Keratinocyte (primary cell): ENCODE results near the gene FAT2. TPM values are rescaled to one million over a fixed set of nuclear protein-coding genes. Genes with fewer than 3 reads are reported as not detected.

Experiments used
- DNase-seq: peaks from one replicate; pipeline ENCODE4 v3.0.0-alpha.2; 2011; ENCODE audit warnings: low read depth, missing footprints, low spot score
- FAIRE-seq: peaks from 2 replicates; lab custom pipeline; 2011; peaks lifted over from hg19 to GRCh38; lab: Jason Lieb, UNC
- H2AFZ ChIP-seq: 2 replicates; pipeline ENCODE4 v1.6.0; 2012; ENCODE audit warnings: low read length, control low read depth, inconsistent platforms; ENCODE audit not compliant: control insufficient read depth
- H3K27ac ChIP-seq: 2 replicates; pipeline ENCODE4 v1.5.1; 2011; ENCODE audit warnings: low read length; ENCODE audit not compliant: control insufficient read depth, insufficient read depth
- H3K27me3 ChIP-seq: 3 replicates; pipeline ENCODE4 v1.6.0; 2011; ENCODE audit warnings: low read length; ENCODE audit not compliant: control insufficient read depth, insufficient read depth; ENCODE audit errors: extremely low read depth
- H3K36me3 ChIP-seq, 2 experiments: 2 replicates in 1 of 2; 3 replicates in 1 of 2; pipeline ENCODE4 v1.5.1; 2011; ENCODE audit warnings: low read length in 2 of 2, mild to moderate bottlenecking in 1 of 2; ENCODE audit not compliant: control insufficient read depth in 2 of 2, insufficient read depth in 2 of 2; ENCODE audit errors: extremely low read depth in 1 of 2
- H3K4me1 ChIP-seq: 3 replicates; pipeline ENCODE4 v1.5.1; 2011; ENCODE audit warnings: low read length; ENCODE audit not compliant: control insufficient read depth, insufficient read depth; ENCODE audit errors: extremely low read depth
- H3K4me2 ChIP-seq: 3 replicates; pipeline ENCODE4 v1.6.0; 2011; ENCODE audit warnings: low read depth, low read length; ENCODE audit not compliant: control insufficient read depth, insufficient read depth; ENCODE audit errors: extremely low read depth
- H3K4me3 ChIP-seq, 3 experiments: fragments of 200-600 bp in 1 of 3; sonication (generic) in 1 of 3; 2 replicates in 2 of 3; 3 replicates in 1 of 3; pipeline ENCODE4 v1.5.1; 2011 to 2016; ENCODE audit warnings: low read length in 3 of 3, mild to moderate bottlenecking in 3 of 3, control low read depth in 2 of 3, inconsistent platforms in 1 of 3, low read depth in 1 of 3, mixed read lengths in 1 of 3, mixed run types in 1 of 3, moderate library complexity in 1 of 3; ENCODE audit not compliant: control insufficient read depth in 2 of 3, insufficient read depth in 2 of 3; ENCODE audit errors: extremely low read depth in 1 of 3
- H3K79me2 ChIP-seq: 2 replicates; pipeline ENCODE4 v1.6.0; 2012; ENCODE audit warnings: low read length; ENCODE audit not compliant: control insufficient read depth, insufficient read depth
- H3K9ac ChIP-seq: 3 replicates; pipeline ENCODE4 v1.6.0; 2011; ENCODE audit warnings: low read length; ENCODE audit not compliant: control insufficient read depth, insufficient read depth; ENCODE audit errors: extremely low read depth
- H3K9me1 ChIP-seq: 3 replicates; pipeline ENCODE4 v1.6.0; 2011; ENCODE audit warnings: low read length; ENCODE audit not compliant: control insufficient read depth, insufficient read depth; ENCODE audit errors: extremely low read depth
- H3K9me3 ChIP-seq: 2 replicates; pipeline ENCODE4 v1.5.1; 2012; ENCODE audit warnings: low read depth, low read length; ENCODE audit not compliant: control insufficient read depth
- H4K20me1 ChIP-seq: 3 replicates; pipeline ENCODE4 v1.6.0; 2011; ENCODE audit warnings: low read length; ENCODE audit not compliant: control insufficient read depth, insufficient read depth; ENCODE audit errors: extremely low read depth
- CTCF ChIP-seq, 3 experiments: IDR thresholded peaks in 1 of 3; conservative IDR thresholded peaks in 1 of 3; optimal IDR thresholded peaks in 1 of 3; 2 replicates in 2 of 3; 3 replicates in 1 of 3; pipeline versions ENCODE3 to v1.5.1; 2011; ENCODE audit warnings: low read length in 3 of 3, mild to moderate bottlenecking in 3 of 3, moderate library complexity in 2 of 3, control low read depth in 1 of 3, inconsistent platforms in 1 of 3; ENCODE audit not compliant: insufficient read depth in 2 of 3; ENCODE audit errors: extremely low read depth in 1 of 3
- EZH2 ChIP-seq: IDR thresholded peaks from one replicate; pipeline ENCODE4 v1.6.1; 2012; ENCODE audit warnings: inconsistent platforms, mild to moderate bottlenecking, low read length, moderate library complexity
- dilution Hi-C: fragments of 300-500 bp; cut with MboI; formaldehyde crosslinking; loops from one replicate; pipeline ENCODE4 v1.7.0; 2020; ENCODE audit warnings: low sequenced_read_pairs; ENCODE audit not compliant: extremely low pct_ligation_motif_present
- polyA plus RNA-seq, 5 experiments: library from polyadenylated mRNA; depleted of rRNA in 3 of 5; stranded (reverse) in 3 of 5; stranded (forward) in 1 of 5; unstranded in 1 of 5; fragments of >200 nt; gene quantifications; 1 replicate in 1 of 5; 2 replicates in 3 of 5; 3 replicates in 1 of 5; pipeline versions ENCODE4 v1.2.1 to v1.2.3, GENCODE V29; 2011 to 2012; ENCODE audit warnings: missing spikeins in 2 of 5, low read depth in 1 of 5, low replicate concordance in 1 of 5

The FAT2 gene
- polyA plus RNA-seq, 1 donor (not counting 4 experiments of a cell fraction or from before 2014, with no cell fraction given) = 35.0 TPM

GRCh38 chr5:151617383-151617840 lies 26.3 kb upstream of the FAT2 start:
- Histone ChIP-seq H3K4me3 (no peak overlapping the region), H2AFZ (no peak overlapping the region), H3K9me3 (no peaks in the 10 kb centered on the region), H3K27me3 (no peaks in the 10 kb centered on the region), H3K4me2 (peak overlapping the region; percentile 2), H4K20me1 (no peaks in the 10 kb centered on the region), H3K27ac (peak overlapping the region; percentile 96), H3K79me2 (no peaks in the 10 kb centered on the region), H3K9ac (peak overlapping the region; percentile 74), H3K4me1 (peaks cover 97% of the 10 kb centered on the region), H3K36me3 (no peaks in the 10 kb centered on the region), H3K9me1 (no peaks in the 10 kb centered on the region)
- DNase-seq (no peak), FAIRE-seq (peak; percentile 26)
- TF ChIP-seq CTCF (optimal IDR thresholded peaks at IDR 0.05 in 1 of 3, IDR thresholded peaks at IDR 0.05 in 1 of 3, conservative IDR thresholded peaks at IDR 0.05 in 1 of 3; ENCODE audit: extremely low read depth in 1 of 3, insufficient read depth in 2 of 3, low read length in 3 of 3) = no peak
- TF ChIP-seq EZH2 = no peak
- dilution Hi-C loops = no loop called here

GRCh38 chr5:151615431-151615830 lies 24.3 kb upstream of the FAT2 start:
- H3K27ac ChIP-seq = peak overlapping the region; percentile 96
- no peaks in the 10 kb centered on the region for H3K79me2 ChIP-seq
- FAIRE-seq (peak; percentile 99), DNase-seq (peak; percentile 100)
- no peaks in the 10 kb centered on the region for H3K9me3 ChIP-seq
- peak overlapping the region; percentile 80 for H3K9ac ChIP-seq
- no peaks in the 10 kb centered on the region for H3K36me3 ChIP-seq
- no peak overlapping the region for H2AFZ ChIP-seq
- TF ChIP-seq CTCF (optimal IDR thresholded peaks at IDR 0.05 in 1 of 3, IDR thresholded peaks at IDR 0.05 in 1 of 3, conservative IDR thresholded peaks at IDR 0.05 in 1 of 3; ENCODE audit: extremely low read depth in 1 of 3, insufficient read depth in 2 of 3, low read length in 3 of 3) (no peak), EZH2 (no peak)
- dilution Hi-C loops = no loop called here
- peaks cover 80% of the 10 kb centered on the region for H3K4me1 ChIP-seq
- no peaks in the 10 kb centered on the region for H3K9me1 ChIP-seq
- H4K20me1 ChIP-seq = no peaks in the 10 kb centered on the region
- H3K4me3 ChIP-seq = peak overlapping the region in 1 of 3 experiments; percentile 22
- H3K27me3 ChIP-seq = no peaks in the 10 kb centered on the region
- peak overlapping the region; percentile 73 for H3K4me2 ChIP-seq
